Stimulated activated naive CD8-positive, alpha-beta T cell treated with anti-CD3 and anti-CD28 coated beads, Interleukin-15, amount 100 ng/mL, for 72 hours (primary cell): Measurements from ENCODE around the gene NOD2.

ENCODE experiments used
- ATAC-seq: fragments of 150-1000 bp; cut with Tn5 transposase; 2 replicates; pipeline ENCODE4 v1.10.0; 2021; ENCODE audit warnings: mild to moderate bottlenecking, moderate library complexity
- DNase-seq, 2 donors: peaks; one replicate each; pipeline ENCODE4 v3.0.0; 2021 to 2022
- H3K27ac Mint-ChIP-seq, 2 donors: one replicate each; pipeline ENCODE4 v1.8.0; 2022; ENCODE audit warnings: mild to moderate bottlenecking in 2 of 2, mixed read lengths in 2 of 2, moderate library complexity in 2 of 2
- H3K27me3 Mint-ChIP-seq: one replicate; pipeline ENCODE4 v1.8.0; 2022; ENCODE audit warnings: mixed read lengths
- H3K4me1 Mint-ChIP-seq: one replicate; pipeline ENCODE4 v1.8.0; 2022; ENCODE audit warnings: mild to moderate bottlenecking, mixed read lengths
- H3K4me3 Mint-ChIP-seq, 2 donors: one replicate each; pipeline ENCODE4 v1.8.0; 2022; ENCODE audit warnings: mild to moderate bottlenecking in 2 of 2, mixed read lengths in 2 of 2, moderate library complexity in 1 of 2
- H3K9me3 Mint-ChIP-seq, 2 donors: one replicate each; pipeline ENCODE4 v1.8.0; 2022; ENCODE audit warnings: mixed read lengths in 2 of 2

The NOD2 gene

GRCh38 chr16:50735629-50736122 is 42.3 kb downstream of the NOD2 start:
- ATAC-seq (no peak), DNase-seq (no peak)
- Mint-ChIP-seq H3K9me3 (no peaks in the 10 kb centered on the region), H3K27me3 (no peaks in the 10 kb centered on the region), H3K4me1 (peaks cover 50% of the 10 kb centered on the region), H3K4me3 (no peak overlapping the region), H3K27ac (no peak overlapping the region)

DNA sequence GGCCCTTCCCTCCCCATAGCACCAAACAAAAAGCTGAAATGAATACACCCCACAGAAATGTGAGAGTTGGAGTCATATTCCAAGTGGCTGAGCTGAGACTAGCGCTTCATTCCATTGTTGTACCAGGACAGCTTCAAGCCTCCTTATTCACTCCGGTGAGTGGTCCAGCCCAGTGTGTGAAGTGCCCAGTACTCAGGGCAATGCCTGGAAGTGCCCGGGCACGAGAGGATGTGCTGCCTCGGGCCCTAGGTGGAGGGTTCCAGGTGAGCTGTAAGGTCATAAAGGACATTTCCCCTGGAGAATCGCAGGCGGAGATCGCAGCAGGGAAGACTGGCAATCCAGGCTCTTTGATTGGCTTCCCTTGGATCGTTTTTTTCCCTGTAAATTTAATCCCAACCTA is 43.0 kb downstream of the NOD2 start:
- H3K27ac Mint-ChIP-seq, result no peak overlapping the region
- H3K4me1 Mint-ChIP-seq, result peaks cover 51% of the 10 kb centered on the region
- no peaks in the 10 kb centered on the region for H3K9me3 Mint-ChIP-seq
- no peak overlapping the region for H3K4me3 Mint-ChIP-seq
- DNase-seq (no peak), ATAC-seq (no peak)
- no peaks in the 10 kb centered on the region for H3K27me3 Mint-ChIP-seq

GRCh38 chr16:50737420-50737959 is 44.1 kb downstream of the NOD2 start:
- Mint-ChIP-seq H3K27me3 (no peaks in the 10 kb centered on the region), H3K4me1 (peaks cover 45% of the 10 kb centered on the region), H3K27ac (no peak overlapping the region), H3K4me3 (no peak overlapping the region), H3K9me3 (no peaks in the 10 kb centered on the region)
- no peak for ATAC-seq
- no peak for DNase-seq

- Mint-ChIP-seq H3K9me3 (no peaks in the 10 kb centered on the region), H3K4me3 (no peak overlapping the region), H3K27ac (no peak overlapping the region), H3K27me3 (no peaks in the 10 kb centered on the region), H3K4me1 (peaks cover 49% of the 10 kb centered on the region)
- ATAC-seq (no peak), DNase-seq (no peak)
Observed at GRCh38 chr16:50739031-50739430, 45.6 kb downstream of the NOD2 start.

DNA sequence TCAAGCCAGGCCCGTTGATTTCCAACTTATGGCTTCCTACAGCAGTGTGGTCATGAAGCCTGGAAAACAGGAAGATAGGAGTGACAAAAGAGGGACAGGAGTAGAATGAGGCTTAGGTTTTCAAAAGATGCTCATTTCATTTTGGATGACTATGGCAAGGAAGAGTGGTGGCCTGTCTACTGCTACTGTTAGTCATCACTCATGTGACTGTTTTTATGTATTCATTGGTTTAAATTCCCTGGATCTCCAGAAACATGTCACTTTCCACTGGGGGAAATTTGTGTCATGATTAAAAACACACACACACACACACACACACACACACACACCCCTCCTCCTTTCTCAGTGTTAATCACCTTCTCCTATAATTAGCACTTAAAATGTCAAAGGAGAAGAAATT is 47.3 kb downstream of the NOD2 start:
- DNase-seq (no peak), ATAC-seq (no peak)
- peaks cover 54% of the 10 kb centered on the region for H3K4me1 Mint-ChIP-seq
- H3K27me3 Mint-ChIP-seq, result no peaks in the 10 kb centered on the region
- peak overlapping the region; percentile 82 to 96 for H3K27ac Mint-ChIP-seq
- H3K4me3 Mint-ChIP-seq, result peak overlapping the region; percentile 90 to 94
- no peaks in the 10 kb centered on the region for H3K9me3 Mint-ChIP-seq

DNA sequence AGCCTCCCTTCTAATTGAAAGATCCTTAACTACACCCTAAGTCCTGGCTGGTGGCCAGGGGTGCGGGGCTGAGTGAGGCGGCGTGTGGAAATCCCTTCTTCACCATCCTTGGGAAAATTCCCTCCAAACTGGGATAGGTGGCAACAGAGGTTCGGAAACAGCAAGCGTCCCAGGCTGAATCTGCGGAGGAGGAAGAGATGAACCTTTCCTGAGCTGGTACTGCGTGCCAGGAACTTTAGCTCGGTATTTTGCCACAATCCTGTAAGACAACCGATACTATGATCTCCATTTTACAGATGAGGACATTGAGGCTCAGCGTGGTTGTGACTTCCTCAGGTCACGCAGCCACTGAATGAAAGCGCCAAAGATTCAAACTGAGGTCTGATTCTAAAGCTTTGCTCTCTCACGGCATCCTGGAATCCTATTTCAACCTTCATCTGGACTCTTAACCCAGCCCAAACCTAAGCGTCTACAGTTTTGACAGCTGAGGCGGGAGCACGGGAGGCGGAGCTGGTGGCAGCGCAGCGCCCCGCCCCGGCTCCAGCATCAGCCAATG is 47.9 kb downstream of the NOD2 start:
- DNase-seq (no peak), ATAC-seq (peak; percentile 6)
- peak overlapping the region; percentile 90 to 94 for H3K4me3 Mint-ChIP-seq
- no peaks in the 10 kb centered on the region for H3K27me3 Mint-ChIP-seq
- peak overlapping the region; percentile 96 to 97 for H3K27ac Mint-ChIP-seq
- H3K9me3 Mint-ChIP-seq, result no peaks in the 10 kb centered on the region
- H3K4me1 Mint-ChIP-seq, result peaks cover 53% of the 10 kb centered on the region

DNA sequence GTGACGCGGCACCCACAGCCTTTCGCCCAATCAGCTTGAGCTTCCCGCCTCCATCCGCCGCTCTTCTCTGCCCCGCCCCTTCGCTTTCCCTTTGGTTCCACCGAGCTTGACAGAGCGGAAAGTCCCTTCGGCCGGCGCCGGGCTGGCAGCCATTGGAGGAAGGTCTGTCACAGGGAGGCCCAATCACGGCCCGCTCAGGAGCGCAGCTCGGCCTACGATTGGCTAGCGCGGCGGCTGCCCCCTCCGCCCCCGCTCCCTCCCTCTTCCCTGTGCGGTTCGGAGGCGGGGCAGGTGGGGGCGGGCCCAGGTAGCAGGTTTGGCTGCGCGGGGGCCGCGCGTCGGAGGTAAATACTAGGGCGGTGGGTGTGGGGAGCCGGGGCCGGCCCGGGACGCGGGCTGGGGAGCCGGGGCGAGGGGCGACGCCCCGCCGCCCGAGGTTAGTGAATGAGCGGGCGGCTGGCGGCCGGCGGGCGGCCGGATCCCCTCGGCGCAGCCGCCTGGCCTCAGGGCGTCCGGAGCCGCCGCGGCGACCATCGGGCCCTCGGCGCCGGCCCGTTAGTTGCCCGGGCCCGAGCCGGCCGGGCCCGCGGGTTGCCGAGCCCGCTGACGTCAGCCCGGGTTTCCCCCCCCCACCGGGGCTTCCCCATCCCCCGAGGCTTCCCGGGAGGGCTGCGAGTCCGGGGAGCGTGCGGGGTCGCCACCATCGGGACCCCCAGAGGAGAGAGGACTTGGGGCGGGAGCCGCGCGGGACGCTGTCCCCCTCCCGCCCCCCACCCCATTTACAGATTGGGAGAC is 48.6 kb downstream of the NOD2 start, which contains the start of gene CYLD:
TSS of gene CYLD (plus strand) at position 306 of the 795 bp plus-strand sequence. CDS start 7,613 bp downstream, outside the sequence.
- Mint-ChIP-seq H3K9me3 (no peaks in the 10 kb centered on the region), H3K27ac (peak within 1 kb of the TSS; percentile 96 to 97), H3K4me1 (peaks cover 48% of the 10 kb centered on the region), H3K4me3 (peak within 1 kb of the TSS; percentile 94 to 96), H3K27me3 (no peaks in the 10 kb centered on the region)
- DNase-seq (peak; percentile 100), ATAC-seq (peak; percentile 93)

- H3K4me1 Mint-ChIP-seq, result peaks cover 51% of the 10 kb centered on the region
- DNase-seq, result peak; percentile 57 to 75
Observed at GRCh38 chr16:50742576-50743200, 49.3 kb downstream of the NOD2 start.

DNA sequence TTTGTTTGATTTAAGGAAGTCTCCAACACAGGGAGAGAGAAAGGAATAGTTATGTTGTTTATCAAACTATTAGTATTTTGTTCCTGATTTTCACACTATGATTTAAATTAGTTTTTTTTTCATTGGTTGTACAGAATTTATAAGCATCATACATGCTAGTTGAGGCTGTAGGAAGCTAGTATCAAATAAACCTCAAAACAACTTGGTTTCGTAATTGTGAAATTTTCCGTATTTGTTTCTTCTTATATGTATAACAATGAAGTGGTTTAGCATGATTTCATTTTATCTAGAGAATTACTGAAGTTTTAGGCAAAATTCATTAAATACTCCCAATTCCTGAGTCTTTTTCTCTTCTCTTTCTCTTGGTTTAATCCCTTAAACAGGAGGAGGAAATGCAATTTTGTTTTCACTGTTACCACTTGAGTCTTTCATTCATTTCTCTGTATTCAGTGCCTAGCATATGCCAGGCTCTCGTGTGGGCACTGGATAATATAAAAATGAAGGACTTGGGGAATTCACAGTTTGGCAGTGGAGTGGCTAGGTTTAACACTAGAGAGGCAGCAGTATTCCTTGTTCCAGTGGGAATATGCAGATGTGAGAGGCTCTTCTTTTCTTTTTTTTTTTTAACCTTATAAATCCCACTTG is 50.3 kb downstream of the NOD2 start:
- no peaks in the 10 kb centered on the region for H3K9me3 Mint-ChIP-seq
- peak overlapping the region; percentile 94 to 96 for H3K4me3 Mint-ChIP-seq
- ATAC-seq (no peak), DNase-seq (no peak)
- H3K27ac Mint-ChIP-seq, result peak overlapping the region; percentile 89 to 96
- H3K27me3 Mint-ChIP-seq, result no peaks in the 10 kb centered on the region
- peaks cover 56% of the 10 kb centered on the region for H3K4me1 Mint-ChIP-seq

More at GRCh38 chr16:50742576-50743200, 49.3 kb downstream of the NOD2 start:
- H3K27me3 Mint-ChIP-seq, result no peaks in the 10 kb centered on the region
- ATAC-seq, result peak; percentile 7
- H3K27ac Mint-ChIP-seq, result peak overlapping the region; percentile 96
- peak overlapping the region; percentile 94 to 96 for H3K4me3 Mint-ChIP-seq
- H3K9me3 Mint-ChIP-seq, result no peaks in the 10 kb centered on the region

DNA sequence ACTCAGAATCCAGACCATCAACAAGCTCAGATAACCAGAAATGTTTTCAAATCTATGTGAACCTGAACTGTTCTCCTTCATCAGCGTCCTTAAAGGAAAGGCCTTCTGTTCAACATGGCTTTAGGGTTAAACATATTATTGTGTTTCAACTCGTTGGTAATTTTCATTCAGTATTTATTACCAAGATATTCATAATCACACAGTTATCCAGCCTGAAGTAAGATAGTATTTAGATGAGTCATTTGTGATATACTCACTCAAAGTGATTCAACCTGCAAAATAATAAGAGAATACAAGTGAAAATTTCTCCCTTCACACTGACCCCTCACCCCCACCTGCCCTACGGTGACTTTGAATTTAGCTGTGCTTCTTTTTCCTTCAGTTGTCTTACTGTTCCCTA is 51.5 kb downstream of the NOD2 start:
- Mint-ChIP-seq H3K27me3 (no peaks in the 10 kb centered on the region), H3K4me1 (peaks cover 67% of the 10 kb centered on the region)

GRCh38 chr16:50745940-50746339 is 52.5 kb downstream of the NOD2 start:
- no peak for ATAC-seq
- H3K4me1 Mint-ChIP-seq, result peaks cover 64% of the 10 kb centered on the region
- no peak for DNase-seq
- H3K27ac Mint-ChIP-seq, result peak overlapping the region; percentile 92 to 96
- H3K4me3 Mint-ChIP-seq, result peak overlapping the region; percentile 94 to 96
- H3K9me3 Mint-ChIP-seq, result no peaks in the 10 kb centered on the region
- no peaks in the 10 kb centered on the region for H3K27me3 Mint-ChIP-seq

More for the DNA sequence above, 51.5 kb downstream of the NOD2 start:
- Mint-ChIP-seq H3K27ac (peak overlapping the region; percentile 92 to 96), H3K9me3 (no peaks in the 10 kb centered on the region), H3K4me3 (peak overlapping the region; percentile 94 to 96)
- DNase-seq (no peak), ATAC-seq (no peak)

- peak overlapping the region; percentile 72 to 78 for H3K4me3 Mint-ChIP-seq
- ATAC-seq (peak; percentile 79), DNase-seq (no peak)
- H3K27ac Mint-ChIP-seq, result peak overlapping the region in 1 of 2 donors; percentile 32
- H3K27me3 Mint-ChIP-seq, result no peaks in the 10 kb centered on the region
- H3K9me3 Mint-ChIP-seq, result no peaks in the 10 kb centered on the region
- H3K4me1 Mint-ChIP-seq, result peaks cover 67% of the 10 kb centered on the region
Observed at GRCh38 chr16:50747207-50747956, 54.0 kb downstream of the NOD2 start.

DNA sequence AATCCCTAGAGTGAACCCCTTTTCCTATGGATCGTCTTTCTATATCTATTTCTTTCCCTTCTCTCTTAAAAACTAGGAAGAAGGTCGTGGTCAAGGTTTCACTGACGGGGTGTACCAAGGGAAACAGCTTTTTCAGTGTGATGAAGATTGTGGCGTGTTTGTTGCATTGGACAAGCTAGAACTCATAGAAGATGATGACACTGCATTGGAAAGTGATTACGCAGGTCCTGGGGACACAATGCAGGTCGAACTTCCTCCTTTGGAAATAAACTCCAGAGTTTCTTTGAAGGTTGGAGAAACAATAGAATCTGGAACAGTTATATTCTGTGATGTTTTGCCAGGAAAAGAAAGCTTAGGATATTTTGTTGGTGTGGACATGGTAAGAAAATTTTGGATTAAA is 58.1 kb downstream of the NOD2 start:
- H3K4me3 Mint-ChIP-seq, result peak overlapping the region; percentile 45 to 48
- H3K27ac Mint-ChIP-seq, result no peak overlapping the region
- no peaks in the 10 kb centered on the region for H3K9me3 Mint-ChIP-seq
- no peak for DNase-seq
- no peak for ATAC-seq
- no peaks in the 10 kb centered on the region for H3K27me3 Mint-ChIP-seq
- peaks cover 65% of the 10 kb centered on the region for H3K4me1 Mint-ChIP-seq

- Mint-ChIP-seq H3K4me3 (peak overlapping the region in 1 of 2 donors; percentile 20), H3K9me3 (no peaks in the 10 kb centered on the region), H3K27me3 (no peaks in the 10 kb centered on the region), H3K27ac (peak overlapping the region in 1 of 2 donors; percentile 86), H3K4me1 (peaks cover 57% of the 10 kb centered on the region)
- no peak for DNase-seq
- no peak for ATAC-seq
Observed at GRCh38 chr16:50752471-50753235, 59.2 kb downstream of the NOD2 start.
